ENCODE results near the gene CBX7. TPM values are rescaled to one million over a fixed set of nuclear protein-coding genes. Genes with fewer than 3 reads are reported as not detected.
A peak's percentile ranks its signal among the peaks of the same experiment; 100 is the strongest.
"Not testable (repeated sequence)": the region's sequence is repeated elsewhere in the genome, so short reads cannot be mapped to it uniquely, and the experiment has no call there.

CBX7 gene
- polyA plus RNA-seq, 3 donors: 19.5 to 57.2 (median 29.9) TPM

DNA sequence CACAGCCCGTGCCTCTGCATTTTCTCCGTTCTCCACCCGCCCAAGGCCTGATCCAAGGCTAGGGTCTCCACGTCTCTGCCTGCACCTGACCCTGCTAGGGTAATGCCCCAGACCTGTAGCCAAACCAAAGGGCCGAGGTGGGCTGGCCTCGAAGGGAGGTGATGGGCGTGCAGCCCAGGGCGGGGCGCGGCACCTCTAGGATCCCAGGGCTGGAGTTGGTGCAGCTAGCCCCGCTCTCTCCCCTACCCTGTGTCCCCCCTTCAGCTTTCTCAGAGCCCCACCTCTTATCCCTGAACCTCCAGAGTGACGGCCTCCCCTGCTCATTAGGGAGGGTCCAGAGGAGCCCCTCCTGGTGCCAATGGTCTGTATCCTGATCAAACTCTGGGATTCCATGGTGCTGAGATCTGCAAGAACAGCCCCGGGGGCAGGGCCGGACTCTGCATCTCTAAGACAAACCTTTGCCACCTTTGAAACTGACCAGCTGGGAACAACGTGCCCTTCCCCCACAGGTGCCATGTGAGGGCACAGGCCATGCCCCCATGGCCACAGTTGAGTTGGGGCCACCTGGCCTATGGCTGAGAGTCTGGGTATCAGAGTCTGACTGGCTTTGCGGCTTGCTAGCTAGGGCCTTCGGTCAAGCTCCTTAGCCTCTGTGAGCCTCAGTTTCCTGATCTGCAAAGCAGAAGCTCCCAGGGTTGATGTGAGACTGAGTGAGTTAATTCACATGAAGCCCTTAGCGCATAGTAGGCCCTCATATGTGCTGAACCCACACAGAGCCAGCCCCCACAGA, 23.1 kb upstream of the CBX7 start:
- H3K27ac ChIP-seq (ENCODE audit: low read depth, low read length): peak overlapping the region; percentile 45
- WGBS, 3 donors: 72 to 82% (median 75%) methylated on average over 15 to 18 of the region's 18 CpGs

DNA sequence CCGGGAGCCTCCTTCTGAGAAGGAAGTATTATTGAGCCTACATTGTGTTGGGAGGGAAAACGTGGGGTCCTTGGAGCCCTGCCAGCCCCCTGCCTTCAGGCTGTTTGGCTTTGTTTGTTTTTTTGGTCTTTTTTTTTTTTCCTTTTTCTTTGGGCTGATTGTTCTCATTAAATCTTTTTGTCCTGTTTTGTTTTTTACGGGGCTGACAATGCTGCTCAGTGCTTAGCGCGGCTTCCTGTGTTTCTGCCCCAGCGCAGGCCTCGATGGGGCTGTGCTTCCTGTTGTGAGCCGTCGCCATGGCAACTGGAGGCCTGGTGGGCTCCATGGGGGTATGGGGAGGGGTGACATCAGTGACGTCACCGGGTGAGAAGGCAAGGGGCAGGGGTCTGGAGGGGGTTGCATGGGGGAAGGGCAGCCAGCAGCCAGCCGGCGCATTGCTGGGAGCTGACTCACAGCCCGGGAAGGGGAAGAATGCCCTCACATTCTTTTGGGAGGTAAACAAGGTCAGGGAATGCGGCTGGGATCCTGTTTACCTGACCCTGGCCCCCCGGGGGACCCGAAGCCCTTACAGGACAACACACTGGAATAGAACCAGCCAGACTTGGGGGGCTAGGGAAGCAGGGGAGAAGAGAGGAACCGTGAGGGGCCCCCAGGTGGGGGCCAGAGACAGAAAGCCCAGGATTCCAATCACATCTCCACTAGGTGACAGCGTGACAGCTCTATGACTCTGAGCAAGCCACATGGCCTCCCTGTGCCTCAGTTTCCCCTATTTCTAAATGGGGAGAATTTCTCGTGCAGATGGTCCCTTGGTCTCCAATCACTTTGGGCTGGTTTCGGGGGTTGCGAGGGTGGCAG, 22.2 kb upstream of the CBX7 start:
- 23 to 40% (median 23%) methylated on average over 21 to 22 of the region's 22 CpGs for WGBS, 3 donors

DNA sequence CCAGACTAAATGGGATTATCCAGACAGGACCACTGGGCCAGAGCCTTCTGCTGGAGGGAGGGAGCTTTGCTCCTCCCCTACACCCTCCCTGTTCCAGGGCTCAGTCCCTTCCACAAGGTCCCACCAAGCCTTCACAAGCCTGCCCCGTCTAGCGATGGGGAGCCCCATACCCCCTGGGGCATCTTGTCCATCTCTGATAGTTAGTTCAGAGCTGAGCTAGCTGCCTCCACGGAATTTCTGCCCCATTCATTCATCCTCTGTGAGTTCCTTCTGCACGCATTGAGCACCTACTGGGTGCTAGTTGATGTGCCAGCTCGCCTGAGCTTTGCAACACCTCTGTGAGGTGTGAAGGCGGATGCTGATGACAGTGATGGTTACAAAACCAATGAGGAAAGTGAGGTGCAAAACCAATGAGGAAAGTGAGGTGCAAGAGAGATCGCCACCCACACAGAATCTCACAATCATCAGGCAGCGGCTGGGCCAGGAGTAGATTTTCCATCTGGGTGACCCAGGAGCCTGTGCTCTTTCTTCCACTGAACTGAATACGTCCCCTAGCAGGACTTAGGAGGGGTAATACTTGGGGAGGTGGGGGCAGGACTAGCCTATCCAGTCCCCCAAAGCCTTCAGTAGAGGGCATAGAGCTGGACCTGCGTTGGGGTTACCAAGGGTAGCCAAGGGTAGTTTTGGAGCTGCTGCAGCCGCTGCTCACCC, 21.5 kb upstream of the CBX7 start:
- WGBS, 3 donors: 38 to 71% (median 55%) methylated on average over 11 of the region's 11 CpGs
- peak overlapping the region; percentile 62 for H3K27ac ChIP-seq (ENCODE audit: low read depth, low read length)

More for the DNA sequence above, 22.2 kb upstream of the CBX7 start:
- H3K27ac ChIP-seq (ENCODE audit: low read depth, low read length): peak overlapping the region; percentile 5

DNA sequence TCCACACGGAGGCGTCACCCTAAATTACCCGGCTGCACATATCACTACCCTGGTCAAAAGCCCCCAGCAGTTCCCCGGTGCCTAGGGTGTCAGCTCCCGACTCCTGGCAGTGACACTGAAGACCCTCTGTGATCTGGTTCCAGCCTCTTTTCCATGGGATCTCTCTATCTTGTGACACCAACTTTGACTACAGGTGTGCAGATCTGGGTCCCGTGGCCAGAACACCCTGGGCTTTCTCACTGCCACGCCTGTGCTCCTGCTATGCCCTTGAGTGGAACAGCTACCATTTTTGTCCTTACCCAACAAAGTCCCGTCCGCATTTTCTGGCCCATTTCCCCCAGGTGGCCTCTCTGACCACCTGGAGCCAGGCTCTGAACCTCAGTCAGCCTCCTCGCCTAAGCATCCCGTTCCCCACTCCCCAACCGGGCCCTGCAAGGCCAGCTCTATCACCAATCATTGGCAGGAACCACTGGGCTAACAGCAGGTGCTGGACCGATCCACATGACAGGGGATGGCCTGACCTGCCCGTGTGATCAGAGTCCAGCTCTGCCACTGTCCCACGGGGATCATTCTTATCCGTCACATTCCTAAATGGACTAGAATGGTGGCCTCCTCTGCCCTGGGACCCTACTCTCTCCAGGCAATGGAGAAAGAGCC, 20.7 kb upstream of the CBX7 start:
- 72 to 88% (median 79%) methylated on average over 16 of the region's 16 CpGs for WGBS, 3 donors
- no peak overlapping the region for H3K27ac ChIP-seq (ENCODE audit: low read depth, low read length)

DNA sequence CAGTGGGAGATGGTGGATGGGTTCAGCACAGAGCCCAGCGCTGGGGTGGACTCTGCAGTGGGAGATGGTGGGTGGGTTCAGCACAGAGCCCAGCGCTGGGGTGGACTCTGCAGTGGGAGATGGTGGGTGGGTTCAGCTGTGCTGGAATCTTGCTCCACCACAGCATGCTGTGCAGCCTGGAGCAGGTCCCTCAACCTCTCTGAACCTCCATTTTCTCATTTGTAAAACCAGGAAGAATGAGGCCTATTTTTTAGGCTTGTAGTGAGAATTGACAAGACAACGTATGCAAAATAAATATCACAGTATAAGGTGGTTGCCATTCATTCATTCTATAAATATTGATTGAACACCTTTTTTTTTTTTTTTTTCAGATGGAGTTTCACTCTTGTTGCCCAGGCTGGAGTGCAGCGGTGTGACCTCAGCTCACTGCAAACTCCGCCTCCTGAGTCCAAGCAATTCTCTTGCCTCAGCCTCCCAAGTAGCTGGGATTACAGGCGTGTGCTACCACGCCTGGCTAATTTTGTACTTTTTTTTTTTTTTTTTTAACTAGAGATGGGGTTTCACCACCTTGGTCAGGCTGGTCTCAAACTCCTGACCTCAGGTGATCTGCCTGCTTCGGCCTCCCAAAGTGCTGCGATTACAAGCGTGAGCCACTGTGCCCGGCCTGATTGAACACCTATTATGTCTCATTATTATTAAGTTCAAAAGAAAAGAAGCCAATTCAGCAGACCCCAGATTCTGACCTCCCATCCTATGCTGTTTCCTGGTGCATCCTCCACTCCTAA, 20.0 kb upstream of the CBX7 start:
- not testable (repeated sequence) for H3K27ac ChIP-seq (ENCODE audit: low read depth, low read length)
- 83 to 86% (median 86%) methylated on average over 11 of the region's 11 CpGs for WGBS, 3 donors

DNA sequence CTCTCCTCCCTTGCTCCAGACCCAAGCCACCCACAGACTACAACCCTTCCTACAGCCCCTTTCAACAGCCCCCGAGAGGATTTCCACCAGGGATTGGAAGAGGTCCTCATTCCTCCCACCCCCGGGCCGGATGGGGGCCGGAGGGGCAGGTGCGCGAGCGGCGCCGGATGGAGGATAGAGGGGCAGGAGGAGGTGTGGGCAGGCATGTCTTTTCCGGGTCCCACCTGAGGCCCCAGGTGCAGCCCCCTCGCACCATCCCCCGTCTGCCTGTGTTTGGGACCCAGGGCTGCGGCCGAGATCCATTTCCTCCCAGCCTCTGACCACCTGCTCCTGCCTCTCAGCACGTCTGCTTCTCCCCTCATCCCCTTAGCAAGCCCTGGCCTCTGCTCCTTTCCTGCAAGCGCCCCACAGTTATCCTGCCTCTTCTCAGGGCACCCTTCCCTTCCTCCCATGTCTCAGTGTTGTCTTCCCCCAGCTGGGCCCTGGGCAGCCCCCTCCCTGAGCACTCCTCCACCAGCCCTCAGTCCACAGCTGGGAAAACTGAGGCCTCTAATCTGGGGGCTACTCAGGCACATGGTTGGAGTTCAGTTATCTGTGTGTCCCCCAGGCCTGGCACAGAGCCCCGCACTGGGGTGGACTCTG, 19.3 kb upstream of the CBX7 start:
- no peak overlapping the region for H3K27ac ChIP-seq (ENCODE audit: low read depth, low read length)
- 47 to 77% (median 55%) methylated on average over 16 to 17 of the region's 17 CpGs for WGBS, 3 donors

DNA sequence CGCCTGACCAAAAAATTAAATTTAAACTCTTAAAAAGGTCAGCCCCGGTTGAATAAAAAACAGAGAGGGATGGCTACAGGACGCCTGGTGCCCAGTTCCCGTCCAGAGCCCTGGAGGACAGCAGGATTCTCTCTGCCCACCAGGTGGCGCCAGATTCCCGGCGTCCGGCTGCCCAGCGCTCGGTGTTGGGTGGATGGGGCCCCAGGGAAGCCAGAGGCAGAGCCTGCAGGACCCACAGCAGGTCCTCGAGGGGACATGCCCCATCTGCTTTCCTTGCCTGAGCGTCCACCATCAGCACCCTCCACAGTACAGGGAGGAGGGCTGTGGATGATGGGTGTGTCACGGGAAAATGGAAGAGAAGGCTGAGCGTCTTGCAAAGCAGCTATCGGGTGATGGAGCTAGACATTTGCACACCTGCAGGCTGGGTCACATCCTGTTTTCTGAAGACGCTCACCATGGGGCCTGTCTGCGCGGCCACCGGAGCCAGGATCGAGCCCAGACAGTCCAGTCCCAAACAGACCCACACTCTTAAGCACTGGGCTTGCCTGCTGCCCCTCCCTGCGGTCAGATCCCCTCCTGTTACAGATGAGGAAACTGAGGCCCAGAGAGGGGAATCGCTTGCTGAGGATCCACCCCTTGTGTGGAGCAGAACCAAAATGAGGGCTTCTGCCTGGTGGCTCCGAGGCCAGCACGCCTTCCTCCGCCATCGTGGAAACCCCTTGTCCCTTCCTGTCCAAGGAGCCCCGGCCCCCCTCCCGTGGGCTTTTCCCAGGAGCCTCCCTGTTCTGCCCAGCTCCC, 18.5 kb upstream of the CBX7 start:
- H3K27ac ChIP-seq (ENCODE audit: low read depth, low read length): no peak overlapping the region

DNA sequence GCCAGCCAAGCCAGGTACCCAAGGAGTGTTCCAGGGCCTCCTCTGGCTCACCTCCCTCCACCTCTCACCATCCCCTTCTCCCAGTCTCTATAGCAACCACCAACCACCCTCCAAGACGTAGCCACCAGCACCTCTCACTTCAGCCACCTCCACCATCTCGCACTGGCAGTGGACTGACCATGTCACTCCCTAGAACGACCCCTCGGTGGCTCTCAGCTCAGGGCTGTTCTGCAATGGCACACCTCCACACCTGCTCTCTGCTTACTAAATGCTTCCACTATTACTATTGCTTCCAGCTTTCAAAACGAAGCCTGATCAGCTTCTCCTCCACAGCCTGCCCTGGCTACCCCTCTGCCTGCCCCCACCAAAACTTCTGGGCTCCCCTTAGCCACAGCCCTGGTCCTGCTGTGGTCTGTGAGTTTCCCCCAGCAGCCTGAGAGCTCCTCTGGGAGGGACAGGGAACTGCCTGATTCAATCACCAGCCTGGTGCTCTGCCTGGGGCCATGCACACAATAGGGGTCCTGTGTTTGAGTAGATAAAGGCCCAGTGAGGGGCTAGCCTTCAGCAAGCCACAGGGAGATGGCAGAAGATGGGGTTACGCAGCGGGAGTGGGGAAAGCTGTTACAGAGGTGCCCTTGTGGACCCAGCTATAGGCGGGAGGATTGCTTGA, 17.5 kb upstream of the CBX7 start:
- no peak overlapping the region for H3K27ac ChIP-seq (ENCODE audit: low read depth, low read length)
- WGBS, 3 donors: 58 to 69% (median 64%) methylated on average over 8 of the region's 8 CpGs

More for the DNA sequence above, 18.5 kb upstream of the CBX7 start:
- 18 to 20% (median 18%) methylated on average over 28 of the region's 28 CpGs for WGBS, 3 donors

DNA sequence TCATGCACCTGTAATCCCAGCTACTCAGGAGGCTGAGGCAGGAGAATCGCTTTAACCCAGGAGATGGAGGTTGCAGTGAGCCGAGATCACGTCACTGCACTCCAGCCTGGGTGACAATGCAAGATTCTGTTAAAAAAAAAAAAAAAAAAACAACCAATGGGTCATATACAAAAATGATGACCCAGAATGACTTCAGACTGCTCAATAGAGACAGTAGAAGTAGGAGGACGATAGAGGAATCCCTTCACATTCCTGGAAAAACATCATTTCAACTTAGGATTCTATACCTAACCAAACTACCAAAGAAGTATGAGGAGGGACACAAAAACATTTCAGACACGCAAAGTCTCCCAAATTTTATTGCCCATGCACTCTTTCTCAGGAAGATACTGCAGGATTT, 14.1 kb upstream of the CBX7 start:
- H3K27ac ChIP-seq (ENCODE audit: low read depth, low read length): no peak overlapping the region
- WGBS, 3 donors: 87 to 96% (median 90%) methylated on average over 5 of the region's 5 CpGs

DNA sequence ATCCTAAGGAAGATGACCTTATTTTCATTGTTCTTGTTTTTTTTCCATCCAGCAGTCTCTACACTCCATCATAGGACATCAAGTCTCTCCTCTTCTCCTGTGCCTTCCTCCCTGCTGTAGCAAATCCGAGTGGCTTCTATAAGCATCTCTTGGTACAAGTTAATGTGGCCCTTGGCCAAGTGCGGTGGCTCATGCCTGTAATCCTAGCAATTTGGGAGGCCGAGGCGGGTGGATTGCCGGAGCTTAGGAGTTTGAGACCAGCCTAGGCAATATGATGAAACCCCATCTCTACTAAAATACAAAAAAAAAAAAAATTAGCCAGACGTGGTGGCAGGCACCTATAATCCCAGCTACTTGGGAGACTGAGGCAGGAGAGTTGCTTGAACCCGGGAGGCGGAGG, 3.6 kb upstream of the CBX7 start:
- not testable (repeated sequence) for H3K27ac ChIP-seq (ENCODE audit: low read depth, low read length)
- 80 to 95% (median 92%) methylated on average over 8 of the region's 8 CpGs for WGBS, 3 donors

DNA sequence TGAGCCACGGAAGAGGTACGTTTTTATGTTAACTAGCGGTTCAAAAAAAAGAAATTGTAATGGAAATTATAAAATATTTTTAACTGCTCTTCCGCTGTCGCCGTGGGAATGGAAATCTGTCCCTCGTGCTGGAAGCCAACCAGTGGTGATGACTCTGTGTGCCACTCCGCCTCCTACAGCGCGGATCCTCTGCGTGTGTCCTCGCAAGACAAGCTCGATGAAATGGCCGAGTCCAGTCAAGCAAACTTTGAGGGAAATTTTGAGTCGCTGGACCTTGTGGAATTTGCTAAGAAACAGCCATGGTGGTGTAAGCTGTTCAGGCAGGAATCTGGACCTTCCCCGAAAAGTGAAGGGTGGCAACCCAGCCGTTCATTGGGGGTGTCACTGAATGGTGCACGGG, 2.9 kb upstream of the CBX7 start:
- no peak overlapping the region for H3K27ac ChIP-seq (ENCODE audit: low read depth, low read length)
- 86 to 92% (median 90%) methylated on average over 18 of the region's 18 CpGs for WGBS, 3 donors

DNA sequence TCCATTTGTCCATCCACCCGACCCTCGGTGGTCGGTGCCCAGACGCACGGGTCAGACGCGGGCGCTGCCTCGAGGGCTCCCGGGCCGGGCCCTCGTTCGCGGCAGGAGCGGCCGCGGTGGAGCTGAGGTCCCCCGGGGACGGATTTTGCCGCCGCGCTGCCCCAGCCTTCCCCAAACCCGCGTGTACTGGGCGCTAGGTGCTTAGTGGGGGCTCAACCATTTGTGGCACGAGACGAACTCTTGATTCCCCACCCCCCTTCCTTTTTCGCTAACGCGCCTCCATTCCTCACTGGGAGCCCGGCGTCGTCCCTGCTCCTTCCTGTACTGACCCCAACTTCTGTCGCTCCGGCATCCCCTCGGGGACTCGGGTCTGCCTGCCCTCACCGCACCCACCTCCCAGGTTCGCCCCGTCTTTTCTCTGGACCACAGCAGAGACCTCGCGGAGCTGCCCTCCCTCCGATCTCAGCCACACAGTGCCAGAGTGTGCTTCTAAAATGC, 789 bp upstream of the CBX7 start:
- H3K27ac ChIP-seq (ENCODE audit: low read depth, low read length): no peak overlapping the region
- 3 to 6% (median 4%) methylated on average over 40 to 43 of the region's 43 CpGs for WGBS, 3 donors

DNA sequence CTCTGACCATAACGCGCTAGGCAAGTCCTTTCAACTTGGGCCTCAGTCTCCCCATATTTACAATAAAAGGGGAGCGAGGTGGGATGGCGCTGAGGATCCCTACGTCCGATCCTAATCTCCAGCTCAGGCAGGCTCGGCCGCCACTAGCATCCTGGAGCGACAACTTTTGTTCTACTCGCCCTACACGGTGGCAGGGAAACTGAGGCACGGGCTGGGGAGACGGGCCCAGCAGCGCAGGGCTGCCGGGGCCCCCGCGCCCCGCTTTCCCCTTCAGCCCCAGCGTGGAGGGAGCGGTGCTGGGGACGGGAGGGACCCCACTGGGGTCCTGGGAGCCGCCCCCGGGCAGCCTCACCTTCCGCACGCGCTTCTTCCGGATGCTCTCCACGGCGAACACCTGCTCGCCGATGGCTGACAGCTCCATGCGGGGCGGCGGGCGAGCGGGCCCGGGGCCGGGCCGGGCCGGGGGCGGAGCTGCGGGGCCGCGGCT, 413 bp downstream of the CBX7 start:
- peak overlapping the region; percentile 40 for H3K27ac ChIP-seq (ENCODE audit: low read depth, low read length)
- WGBS, 3 donors: 5 to 8% (median 8%) methylated on average over 38 to 44 of the region's 44 CpGs

DNA sequence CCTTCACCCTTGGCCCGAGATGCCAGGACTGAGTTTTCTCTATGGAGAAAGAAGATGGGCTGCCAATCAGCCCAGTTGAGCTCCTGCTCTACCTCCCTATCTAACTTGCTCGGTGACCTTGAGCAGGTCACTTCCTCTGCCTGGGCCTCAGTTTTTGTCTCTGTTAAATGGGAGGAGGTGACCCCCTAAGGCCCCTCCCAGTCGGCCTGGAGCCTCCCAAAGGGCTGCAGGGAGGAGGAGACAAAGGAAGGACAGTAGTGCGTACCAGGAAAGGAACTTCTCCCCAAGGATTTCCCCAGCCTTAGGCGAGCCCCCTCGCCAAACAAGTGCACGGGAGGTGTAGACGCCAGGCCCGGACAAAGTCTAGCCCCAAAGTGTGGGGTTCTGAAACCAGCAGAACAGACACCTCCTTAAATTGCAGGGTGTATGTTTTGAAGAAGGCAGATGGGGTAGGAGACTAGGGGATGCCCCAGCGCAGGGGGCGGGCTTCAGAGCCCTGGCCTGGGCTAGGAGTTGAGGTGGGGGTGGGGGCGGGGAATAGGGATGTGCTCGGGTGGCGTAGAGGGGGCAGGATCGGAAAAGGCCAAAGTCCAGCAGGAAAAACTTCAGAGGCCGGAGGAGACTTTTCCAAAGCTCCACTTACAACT, 1.0 kb downstream of the CBX7 start:
- WGBS, 3 donors: 43 to 60% (median 44%) methylated on average over 15 to 16 of the region's 16 CpGs
- no peak overlapping the region for H3K27ac ChIP-seq (ENCODE audit: low read depth, low read length)

DNA sequence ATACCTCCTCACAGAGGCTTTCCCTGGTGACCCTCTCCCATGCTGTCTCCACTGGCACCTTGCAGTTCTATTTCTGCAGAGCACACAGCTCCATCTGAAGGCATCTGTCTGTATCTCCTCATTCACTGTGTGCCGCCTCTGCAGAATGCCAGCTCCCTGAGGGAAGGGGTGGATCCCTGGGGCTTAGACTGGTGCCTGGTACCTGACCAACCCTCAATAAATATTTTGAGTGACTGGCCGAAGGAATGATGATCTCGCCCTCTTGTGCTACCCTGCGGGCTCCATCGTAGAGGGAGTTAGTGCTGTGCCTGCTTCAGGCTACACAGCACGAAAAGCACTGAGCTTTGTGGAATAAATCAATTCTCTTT, 1.6 kb downstream of the CBX7 start:
- 61 to 75% (median 65%) methylated on average over 6 of the region's 6 CpGs for WGBS, 3 donors
- no peak overlapping the region for H3K27ac ChIP-seq (ENCODE audit: low read depth, low read length)
